ENCODE measurements around the gene SLC7A14. TPM values are rescaled to one million over a fixed set of nuclear protein-coding genes. Genes with fewer than 3 reads are reported as not detected.

SLC7A14 gene
- total RNA-seq, 1 donor from 2014 or later = under 0.01 TPM

DNA sequence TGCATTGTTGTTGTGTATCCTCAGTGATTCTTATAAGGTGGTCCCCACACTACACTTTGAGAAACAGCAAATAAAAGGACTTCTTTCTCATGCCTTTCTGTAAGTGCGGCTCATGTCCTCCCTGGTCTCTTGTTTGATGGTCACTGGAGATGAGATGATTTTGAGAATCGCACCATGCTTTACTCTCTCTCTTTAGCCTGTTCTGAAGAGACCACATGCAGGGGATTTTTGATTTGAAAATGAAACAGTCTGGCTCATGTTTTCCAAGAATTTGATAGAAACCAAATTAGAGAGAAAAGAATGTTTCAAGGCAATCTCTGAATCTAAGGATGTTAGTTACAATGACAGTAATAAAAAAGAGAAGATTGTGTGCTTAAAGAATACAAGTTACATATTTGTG, 149.2 kb downstream of the SLC7A14 start:
- TF ChIP-seq, protein P1, sequence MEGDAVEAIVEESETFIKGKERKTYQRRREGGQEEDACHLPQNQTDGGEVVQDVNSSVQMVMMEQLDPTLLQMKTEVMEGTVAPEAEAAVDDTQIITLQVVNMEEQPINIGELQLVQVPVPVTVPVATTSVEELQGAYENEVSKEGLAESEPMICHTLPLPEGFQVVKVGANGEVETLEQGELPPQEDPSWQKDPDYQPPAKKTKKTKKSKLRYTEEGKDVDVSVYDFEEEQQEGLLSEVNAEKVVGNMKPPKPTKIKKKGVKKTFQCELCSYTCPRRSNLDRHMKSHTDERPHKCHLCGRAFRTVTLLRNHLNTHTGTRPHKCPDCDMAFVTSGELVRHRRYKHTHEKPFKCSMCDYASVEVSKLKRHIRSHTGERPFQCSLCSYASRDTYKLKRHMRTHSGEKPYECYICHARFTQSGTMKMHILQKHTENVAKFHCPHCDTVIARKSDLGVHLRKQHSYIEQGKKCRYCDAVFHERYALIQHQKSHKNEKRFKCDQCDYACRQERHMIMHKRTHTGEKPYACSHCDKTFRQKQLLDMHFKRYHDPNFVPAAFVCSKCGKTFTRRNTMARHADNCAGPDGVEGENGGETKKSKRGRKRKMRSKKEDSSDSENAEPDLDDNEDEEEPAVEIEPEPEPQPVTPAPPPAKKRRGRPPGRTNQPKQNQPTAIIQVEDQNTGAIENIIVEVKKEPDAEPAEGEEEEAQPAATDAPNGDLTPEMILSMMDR (IDR thresholded peaks at IDR 0.05; ENCODE audit: insufficient read depth, low read length, severe bottlenecking) = no peak
- no peak for DNase-seq (ENCODE audit: low read depth)
- Histone ChIP-seq H3K4me3 (ENCODE audit: low read depth, low read length) (no peak overlapping the region), H3K27me3 (ENCODE audit: control insufficient read depth, insufficient read depth, low read length) (peaks cover 1% of the 10 kb centered on the region), H3K36me3 (ENCODE audit: control insufficient read depth, insufficient read depth, low read length) (no peaks in the 10 kb centered on the region)
- no peak for FAIRE-seq

DNA sequence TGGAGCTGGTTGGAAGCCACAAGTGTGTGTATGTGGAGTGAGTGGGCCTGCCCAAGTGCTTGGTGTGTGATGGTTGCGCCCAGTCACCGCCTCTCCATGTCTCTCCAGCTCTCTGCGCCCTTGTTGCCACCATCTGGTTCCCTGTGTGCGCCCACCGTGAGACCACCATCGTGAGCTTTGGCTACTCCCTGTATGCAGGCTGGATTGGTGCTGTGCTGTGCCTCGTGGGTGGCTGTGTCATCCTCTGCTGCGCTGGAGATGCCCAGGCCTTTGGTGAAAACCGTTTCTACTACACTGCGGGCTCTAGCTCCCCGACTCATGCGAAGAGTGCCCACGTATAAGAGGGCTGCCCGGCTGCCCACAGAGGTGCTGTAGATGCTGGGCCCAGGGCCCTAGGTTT, 153.5 kb downstream of the SLC7A14 start:
- no peak for FAIRE-seq
- DNase-seq (ENCODE audit: low read depth) = no peak
- H3K4me3 ChIP-seq (ENCODE audit: low read depth, low read length) = no peak overlapping the region
- H3K27me3 ChIP-seq (ENCODE audit: control insufficient read depth, insufficient read depth, low read length) = peaks cover 1% of the 10 kb centered on the region
- TF ChIP-seq, protein P1 (IDR thresholded peaks at IDR 0.05; ENCODE audit: insufficient read depth, low read length, severe bottlenecking) = no peak
- no peaks in the 10 kb centered on the region for H3K36me3 ChIP-seq (ENCODE audit: control insufficient read depth, insufficient read depth, low read length)

DNA sequence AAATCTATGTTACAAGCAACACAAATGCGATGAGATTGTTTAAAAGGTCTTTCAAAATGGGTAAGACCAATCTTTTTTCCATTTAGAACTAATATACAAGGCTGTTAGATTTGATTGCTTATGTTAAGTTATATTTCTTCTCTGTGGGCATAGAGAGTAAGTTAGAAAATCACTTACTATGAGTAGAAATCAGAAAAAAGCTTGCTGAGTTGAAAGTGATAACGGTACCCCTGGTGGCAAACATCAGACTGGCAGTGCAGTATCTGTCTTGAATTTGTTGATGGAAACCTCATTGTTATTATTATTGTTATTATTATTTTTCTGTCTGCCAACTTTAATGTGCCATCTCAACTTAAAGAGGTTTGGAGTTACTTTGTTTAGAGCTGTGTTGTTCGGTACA, 154.8 kb downstream of the SLC7A14 start:
- H3K4me3 ChIP-seq (ENCODE audit: low read depth, low read length) = no peak overlapping the region
- DNase-seq (ENCODE audit: low read depth) (no peak), FAIRE-seq (no peak)
- no peaks in the 10 kb centered on the region for H3K36me3 ChIP-seq (ENCODE audit: control insufficient read depth, insufficient read depth, low read length)
- H3K27me3 ChIP-seq (ENCODE audit: control insufficient read depth, insufficient read depth, low read length) = peaks cover 1% of the 10 kb centered on the region
- TF ChIP-seq, protein P1 (IDR thresholded peaks at IDR 0.05; ENCODE audit: insufficient read depth, low read length, severe bottlenecking) = no peak

DNA sequence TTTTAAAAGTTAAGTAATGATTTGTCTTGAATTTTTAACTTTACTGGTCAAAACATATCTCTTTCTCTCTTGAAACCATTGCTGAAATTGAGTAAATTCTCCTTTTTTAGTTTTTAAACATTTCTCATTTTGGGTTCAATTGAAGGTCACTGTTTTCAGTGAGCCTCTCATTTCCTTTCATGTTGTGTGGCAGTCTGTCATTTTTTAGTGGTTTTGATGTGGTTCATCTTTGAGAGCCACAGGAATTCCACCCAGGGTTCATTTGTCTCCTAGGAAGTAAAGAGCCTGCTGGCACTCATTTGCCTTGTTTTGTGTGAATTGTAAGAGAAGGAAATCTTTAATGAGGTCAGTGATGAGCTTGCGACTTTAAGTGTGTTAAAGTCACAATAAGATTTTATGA, 156.8 kb downstream of the SLC7A14 start:
- DNase-seq (ENCODE audit: low read depth) (no peak), FAIRE-seq (no peak)
- Histone ChIP-seq H3K4me3 (ENCODE audit: low read depth, low read length) (no peak overlapping the region), H3K36me3 (ENCODE audit: control insufficient read depth, insufficient read depth, low read length) (no peaks in the 10 kb centered on the region), H3K27me3 (ENCODE audit: control insufficient read depth, insufficient read depth, low read length) (no peaks in the 10 kb centered on the region)
- TF ChIP-seq, protein P1 (IDR thresholded peaks at IDR 0.05; ENCODE audit: insufficient read depth, low read length, severe bottlenecking) = no peak

DNA sequence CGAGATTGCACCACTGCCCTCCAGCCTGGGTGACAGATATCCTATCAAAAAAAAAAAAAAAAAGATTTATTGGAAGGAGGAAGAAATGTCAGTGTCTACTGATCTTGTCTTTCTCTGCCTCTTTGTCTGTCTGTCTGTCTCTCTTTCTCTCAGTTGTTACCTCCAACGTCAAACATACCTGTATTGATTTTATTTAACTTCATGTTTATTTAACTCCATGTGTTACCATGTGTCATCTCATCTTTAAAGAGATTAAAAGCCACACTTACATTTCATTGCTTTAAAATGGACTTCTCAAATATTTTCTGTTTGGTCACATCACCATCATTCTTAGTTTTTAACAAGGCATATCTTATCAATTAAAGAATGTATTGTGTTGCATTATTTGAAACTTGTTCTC, 157.8 kb downstream of the SLC7A14 start:
- FAIRE-seq = no peak

More for the DNA sequence above, 157.8 kb downstream of the SLC7A14 start:
- H3K4me3 ChIP-seq (ENCODE audit: low read depth, low read length) = no peak overlapping the region
- no peaks in the 10 kb centered on the region for H3K27me3 ChIP-seq (ENCODE audit: control insufficient read depth, insufficient read depth, low read length)
- TF ChIP-seq, protein P1 (IDR thresholded peaks at IDR 0.05; ENCODE audit: insufficient read depth, low read length, severe bottlenecking) = no peak
- DNase-seq (ENCODE audit: low read depth) = no peak
- H3K36me3 ChIP-seq (ENCODE audit: control insufficient read depth, insufficient read depth, low read length) = no peaks in the 10 kb centered on the region
